Mononuclear cell (primary cell): ENCODE measurements around the gene KCNJ18. TPM values are rescaled to one million over a fixed set of nuclear protein-coding genes. Genes with fewer than 3 reads are reported as not detected.
"Not testable (repeated sequence)": the region's sequence is repeated elsewhere in the genome, so short reads cannot be mapped to it uniquely, and the experiment has no call there.

Experiments used
- H3K27me3 ChIP-seq: 2 replicates; pipeline ENCODE4 v1.6.0; 2011; ENCODE audit warnings: low read length, control low read depth; ENCODE audit not compliant: insufficient read depth
- H3K4me1 ChIP-seq: 2 replicates; pipeline ENCODE4 v1.5.1; 2011; ENCODE audit warnings: mild to moderate bottlenecking, low read length, control low read depth; ENCODE audit not compliant: insufficient read depth
- H3K4me3 ChIP-seq: 2 replicates; pipeline ENCODE4 v1.5.1; 2011; ENCODE audit warnings: mild to moderate bottlenecking, low read length, moderate library complexity
- H3K9me3 ChIP-seq: 2 replicates; pipeline ENCODE4 v1.5.1; 2011; ENCODE audit warnings: low read depth, mild to moderate bottlenecking, control low read depth, low read length
- total RNA-seq: library from RNA; depleted of rRNA; stranded (reverse); fragments of >200 nt; gene quantifications from one replicate; pipeline ENCODE4 v1.2.3, GENCODE V29; 2012

KCNJ18 gene
- total RNA-seq, 1 donor = not detected

GRCh38 chr17:21689604-21690003 is 2.7 kb upstream of the KCNJ18 start:
- Histone ChIP-seq H3K9me3 (no peaks in the 10 kb centered on the region), H3K27me3 (no peaks in the 10 kb centered on the region), H3K4me3 (no peak overlapping the region), H3K4me1 (no peaks in the 10 kb centered on the region)

- not testable (repeated sequence) for H3K4me3 ChIP-seq, H3K4me1 ChIP-seq, H3K9me3 ChIP-seq, H3K27me3 ChIP-seq
Measured at GRCh38 chr17:21690811-21691210, 1.5 kb upstream of the KCNJ18 start.

- H3K4me1 ChIP-seq, H3K4me3 ChIP-seq, H3K9me3 ChIP-seq, H3K27me3 ChIP-seq: not testable (repeated sequence)
Measured at GRCh38 chr17:21691481-21691880, 842 bp upstream of the KCNJ18 start.

- H3K4me3 ChIP-seq, H3K27me3 ChIP-seq, H3K4me1 ChIP-seq, H3K9me3 ChIP-seq: not testable (repeated sequence)
Measured at GRCh38 chr17:21692704-21693065, 362 bp downstream of the KCNJ18 start.

GRCh38 chr17:21693391-21693796 is 1.1 kb downstream of the KCNJ18 start:
- not testable (repeated sequence) for H3K27me3 ChIP-seq, H3K4me3 ChIP-seq, H3K4me1 ChIP-seq, H3K9me3 ChIP-seq

- not testable (repeated sequence) for H3K27me3 ChIP-seq, H3K4me1 ChIP-seq, H3K9me3 ChIP-seq, H3K4me3 ChIP-seq
Measured at GRCh38 chr17:21693937-21694336, 1.6 kb downstream of the KCNJ18 start.

GRCh38 chr17:21696227-21696626 is 3.9 kb downstream of the KCNJ18 start:
- H3K4me3 ChIP-seq, H3K9me3 ChIP-seq, H3K27me3 ChIP-seq, H3K4me1 ChIP-seq: not testable (repeated sequence)

- not testable (repeated sequence) for H3K4me1 ChIP-seq, H3K27me3 ChIP-seq, H3K4me3 ChIP-seq, H3K9me3 ChIP-seq
Measured at GRCh38 chr17:21696842-21697507, 4.7 kb downstream of the KCNJ18 start.

GRCh38 chr17:21697508-21697860 is 5.2 kb downstream of the KCNJ18 start:
- H3K9me3 ChIP-seq, H3K4me1 ChIP-seq, H3K27me3 ChIP-seq, H3K4me3 ChIP-seq: not testable (repeated sequence)

- not testable (repeated sequence) for H3K27me3 ChIP-seq, H3K4me1 ChIP-seq, H3K4me3 ChIP-seq, H3K9me3 ChIP-seq
Measured at GRCh38 chr17:21698437-21699075, 6.2 kb downstream of the KCNJ18 start.

- H3K27me3 ChIP-seq, H3K9me3 ChIP-seq, H3K4me3 ChIP-seq, H3K4me1 ChIP-seq: not testable (repeated sequence)
Measured at GRCh38 chr17:21699124-21699523, 6.8 kb downstream of the KCNJ18 start.

- H3K4me1 ChIP-seq, H3K4me3 ChIP-seq, H3K9me3 ChIP-seq, H3K27me3 ChIP-seq: not testable (repeated sequence)
Measured at GRCh38 chr17:21699573-21700236, 7.4 kb downstream of the KCNJ18 start.

- H3K4me3 ChIP-seq, H3K9me3 ChIP-seq, H3K27me3 ChIP-seq, H3K4me1 ChIP-seq: not testable (repeated sequence)
Measured at GRCh38 chr17:21701090-21701489, 8.8 kb downstream of the KCNJ18 start.

GRCh38 chr17:21702029-21702428 is 9.7 kb downstream of the KCNJ18 start:
- not testable (repeated sequence) for H3K4me1 ChIP-seq, H3K27me3 ChIP-seq

GRCh38 chr17:21702521-21702920 is 10.2 kb downstream of the KCNJ18 start:
- H3K9me3 ChIP-seq, H3K4me1 ChIP-seq, H3K4me3 ChIP-seq, H3K27me3 ChIP-seq: not testable (repeated sequence)

More at GRCh38 chr17:21702029-21702428, 9.7 kb downstream of the KCNJ18 start:
- not testable (repeated sequence) for H3K9me3 ChIP-seq, H3K4me3 ChIP-seq

- H3K4me1 ChIP-seq, H3K9me3 ChIP-seq, H3K4me3 ChIP-seq, H3K27me3 ChIP-seq: not testable (repeated sequence)
Measured at GRCh38 chr17:21702940-21703640, 10.8 kb downstream of the KCNJ18 start.
